Transverse colon (tissue), 4 donors: ENCODE results near the gene FGR. TPM values are rescaled to one million over a fixed set of nuclear protein-coding genes. Genes with fewer than 3 reads are reported as not detected.

Experiments used
- DNase-seq: peaks from one replicate; pipeline ENCODE4 v3.0.0-alpha.2; 2019
- H3K27ac ChIP-seq, 4 donors: fragments of 200-600 bp; sonication (generic); 2 replicates each; pipeline ENCODE4 v1.5.1; 2016 to 2018; ENCODE audit warnings: inconsistent platforms in 4 of 4
- H3K27me3 ChIP-seq: fragments of 200-600 bp; sonication (generic); 2 replicates; pipeline ENCODE4 v1.5.1; 2017; ENCODE audit warnings: inconsistent platforms
- H3K36me3 ChIP-seq, 4 donors: fragments of 200-600 bp; sonication (generic); 2 replicates each; pipeline ENCODE4 v1.5.1; 2017 to 2019; ENCODE audit warnings: inconsistent platforms in 4 of 4
- H3K4me1 ChIP-seq, 4 donors: fragments of 200-600 bp; sonication (generic); 2 replicates each; pipeline ENCODE4 v1.5.1; 2017 to 2020; ENCODE audit warnings: inconsistent platforms in 4 of 4
- H3K4me3 ChIP-seq, 4 donors: fragments of 200-600 bp; sonication (generic); 1 replicate in 1 of 4; 2 replicates in 3 of 4; pipeline versions ENCODE4 v1.5.1 to v1.6.1; 2017 to 2019; ENCODE audit warnings: inconsistent platforms in 4 of 4
- H3K9me3 ChIP-seq, 2 donors: fragments of 200-600 bp; sonication (generic); 2 replicates each; pipeline ENCODE4 v1.5.1; 2017 to 2019; ENCODE audit warnings: inconsistent platforms in 2 of 2
- EP300 ChIP-seq: sonication (generic); formaldehyde crosslinking; IDR thresholded peaks from one replicate; pipeline ENCODE4 v1.6.1; 2017; ENCODE audit warnings: antibody characterized with exemption, low read depth
- POLR2A ChIP-seq: fragments of 450-650 bp; IDR thresholded peaks from one replicate; pipeline ENCODE4 v1.6.1; 2016; ENCODE audit warnings: antibody characterized with exemption, mild to moderate bottlenecking, moderate library complexity
- POLR2AphosphoS5 ChIP-seq, 3 donors: sonication (generic); formaldehyde crosslinking; IDR thresholded peaks; one replicate each; pipeline ENCODE4 v1.6.1; 2016; ENCODE audit warnings: antibody characterized with exemption in 3 of 3
- WGBS, 2 donors: methylation state at CpG; one replicate each; pipeline ENCODE4 v1.1.5; 2018; ENCODE audit warnings: low coverage in 1 of 2; 5-methylcytosine and 5-hydroxymethylcytosine counted together
- in situ Hi-C, 4 donors: fragments of 200-750 bp; cut with MboI; loops; one replicate each; pipeline versions ENCODE4 v1.15.0 to v1.15.1; 2017; ENCODE audit warnings: low sequenced_read_pairs in 3 of 4, low pct_ligation_motif_present in 1 of 4, low pct_unique_long_range_greater_than_20kb in 1 of 4
- intact Hi-C: fragments of 100-400 bp; cut with DNase I; formaldehyde crosslinking; loops from one replicate; pipeline ENCODE4 v1.15.1; 2023; ENCODE audit warnings: low total_unique reads
- total RNA-seq, 4 donors: library from RNA; depleted of rRNA; stranded (reverse); fragments of >200 nt; gene quantifications; one replicate each; pipeline ENCODE4 v1.1.0, GENCODE V29; 2016
- TF ChIP-seq, protein P1 (sequence below), 5 experiments: fragments of 200-600 bp in 3 of 5; fragments of 450-650 bp in 2 of 5; sonication (generic) in 3 of 5; IDR thresholded peaks; 1 replicate in 2 of 5; 2 replicates in 3 of 5; pipeline ENCODE4 v1.5.1; 2016 to 2017; ENCODE audit warnings: antibody characterized with exemption in 5 of 5, inconsistent platforms in 3 of 5, mild to moderate bottlenecking in 2 of 5, moderate library complexity in 1 of 5

FGR gene
- total RNA-seq, 4 donors from 2014 or later, result 2.2 to 8.8 (median 5.8) TPM

DNA sequence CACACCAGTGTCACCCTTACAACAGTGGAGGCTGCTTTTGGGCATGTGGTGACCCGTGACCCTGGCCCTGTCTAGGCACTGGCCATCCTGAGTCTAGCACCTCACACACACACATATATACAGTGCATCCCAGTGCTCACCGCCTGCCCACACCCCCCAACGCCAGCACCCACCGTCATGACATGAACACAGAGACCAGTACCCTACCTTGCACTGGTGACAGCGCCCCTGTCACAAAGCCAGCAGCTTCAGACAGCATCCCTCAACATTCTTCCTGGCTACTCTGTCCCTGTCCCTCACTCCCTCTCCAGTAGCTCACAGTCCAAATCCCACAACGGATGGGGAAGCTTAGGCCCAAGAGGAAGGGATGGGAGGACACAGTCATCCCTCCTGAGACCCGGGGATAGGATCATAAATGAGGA lies 58.2 kb downstream of the FGR start:
- in situ Hi-C loops, result no loop called here
- H3K9me3 ChIP-seq, result no peaks in the 10 kb centered on the region
- peaks cover 36 to 58% (median 47%) of the 10 kb centered on the region in 4 donors for H3K4me1 ChIP-seq
- WGBS, 2 donors, result 70% methylated on average over 7 of the region's 7 CpGs; no CpG with 5 or more reads in 1 of the 2 donors
- H3K27ac ChIP-seq, result peak overlapping the region; percentile 83 to 95 (median 92)
- no peak for DNase-seq
- no peaks in the 10 kb centered on the region for H3K36me3 ChIP-seq
- H3K27me3 ChIP-seq, result no peaks in the 10 kb centered on the region
- TF ChIP-seq EP300 (no peak), POLR2AphosphoS5 (IDR thresholded peaks at IDR 0.05) (no peak)
- TF ChIP-seq, protein P1, sequence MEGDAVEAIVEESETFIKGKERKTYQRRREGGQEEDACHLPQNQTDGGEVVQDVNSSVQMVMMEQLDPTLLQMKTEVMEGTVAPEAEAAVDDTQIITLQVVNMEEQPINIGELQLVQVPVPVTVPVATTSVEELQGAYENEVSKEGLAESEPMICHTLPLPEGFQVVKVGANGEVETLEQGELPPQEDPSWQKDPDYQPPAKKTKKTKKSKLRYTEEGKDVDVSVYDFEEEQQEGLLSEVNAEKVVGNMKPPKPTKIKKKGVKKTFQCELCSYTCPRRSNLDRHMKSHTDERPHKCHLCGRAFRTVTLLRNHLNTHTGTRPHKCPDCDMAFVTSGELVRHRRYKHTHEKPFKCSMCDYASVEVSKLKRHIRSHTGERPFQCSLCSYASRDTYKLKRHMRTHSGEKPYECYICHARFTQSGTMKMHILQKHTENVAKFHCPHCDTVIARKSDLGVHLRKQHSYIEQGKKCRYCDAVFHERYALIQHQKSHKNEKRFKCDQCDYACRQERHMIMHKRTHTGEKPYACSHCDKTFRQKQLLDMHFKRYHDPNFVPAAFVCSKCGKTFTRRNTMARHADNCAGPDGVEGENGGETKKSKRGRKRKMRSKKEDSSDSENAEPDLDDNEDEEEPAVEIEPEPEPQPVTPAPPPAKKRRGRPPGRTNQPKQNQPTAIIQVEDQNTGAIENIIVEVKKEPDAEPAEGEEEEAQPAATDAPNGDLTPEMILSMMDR (IDR thresholded peaks at IDR 0.05), result no peak
- intact Hi-C loops, result no loop called here
- H3K4me3 ChIP-seq, result no peak overlapping the region

DNA sequence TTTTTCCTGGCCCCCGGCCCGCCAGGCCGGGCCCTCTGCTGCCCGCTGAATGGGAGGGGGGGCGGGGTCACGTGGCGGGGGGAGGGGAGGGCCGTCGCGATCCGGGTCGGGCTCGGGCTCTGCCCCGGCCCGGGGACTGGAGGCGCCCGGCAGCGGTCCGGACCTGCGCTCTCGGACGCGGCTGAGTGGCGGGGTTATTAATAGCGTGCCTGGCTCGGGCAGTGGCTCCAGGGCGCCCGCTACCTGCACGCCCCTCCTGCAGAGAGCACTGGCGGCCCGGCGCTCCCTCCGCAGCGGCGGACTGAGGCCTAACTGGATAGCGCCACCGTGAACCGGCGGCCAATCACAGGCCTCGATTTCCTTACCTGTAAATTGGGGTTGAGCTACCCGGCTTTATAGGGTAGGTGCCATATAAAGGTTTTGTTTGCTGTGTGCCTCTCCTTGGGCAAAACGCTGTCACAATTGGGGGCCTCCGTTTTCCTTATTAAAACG lies 59.1 kb downstream of the FGR start:
- intact Hi-C loops, result no loop called here
- 7 to 9% methylated on average over 4 to 25 of the region's 44 CpGs for WGBS, 2 donors
- H3K9me3 ChIP-seq, result no peaks in the 10 kb centered on the region
- H3K36me3 ChIP-seq, result no peaks in the 10 kb centered on the region
- no peaks in the 10 kb centered on the region for H3K27me3 ChIP-seq
- DNase-seq, result peak; percentile 68
- H3K27ac ChIP-seq, result peak overlapping the region; percentile 83 to 95 (median 92)
- H3K4me3 ChIP-seq, result peak overlapping the region; percentile 18 to 50 (median 44)
- no peak for TF ChIP-seq POLR2A
- peak in 1 of 3 donors; percentile 13 for TF ChIP-seq POLR2AphosphoS5 (IDR thresholded peaks at IDR 0.05)
- peaks cover 42 to 67% (median 56%) of the 10 kb centered on the region in 4 donors for H3K4me1 ChIP-seq
- in situ Hi-C loops, result no loop called here

DNA sequence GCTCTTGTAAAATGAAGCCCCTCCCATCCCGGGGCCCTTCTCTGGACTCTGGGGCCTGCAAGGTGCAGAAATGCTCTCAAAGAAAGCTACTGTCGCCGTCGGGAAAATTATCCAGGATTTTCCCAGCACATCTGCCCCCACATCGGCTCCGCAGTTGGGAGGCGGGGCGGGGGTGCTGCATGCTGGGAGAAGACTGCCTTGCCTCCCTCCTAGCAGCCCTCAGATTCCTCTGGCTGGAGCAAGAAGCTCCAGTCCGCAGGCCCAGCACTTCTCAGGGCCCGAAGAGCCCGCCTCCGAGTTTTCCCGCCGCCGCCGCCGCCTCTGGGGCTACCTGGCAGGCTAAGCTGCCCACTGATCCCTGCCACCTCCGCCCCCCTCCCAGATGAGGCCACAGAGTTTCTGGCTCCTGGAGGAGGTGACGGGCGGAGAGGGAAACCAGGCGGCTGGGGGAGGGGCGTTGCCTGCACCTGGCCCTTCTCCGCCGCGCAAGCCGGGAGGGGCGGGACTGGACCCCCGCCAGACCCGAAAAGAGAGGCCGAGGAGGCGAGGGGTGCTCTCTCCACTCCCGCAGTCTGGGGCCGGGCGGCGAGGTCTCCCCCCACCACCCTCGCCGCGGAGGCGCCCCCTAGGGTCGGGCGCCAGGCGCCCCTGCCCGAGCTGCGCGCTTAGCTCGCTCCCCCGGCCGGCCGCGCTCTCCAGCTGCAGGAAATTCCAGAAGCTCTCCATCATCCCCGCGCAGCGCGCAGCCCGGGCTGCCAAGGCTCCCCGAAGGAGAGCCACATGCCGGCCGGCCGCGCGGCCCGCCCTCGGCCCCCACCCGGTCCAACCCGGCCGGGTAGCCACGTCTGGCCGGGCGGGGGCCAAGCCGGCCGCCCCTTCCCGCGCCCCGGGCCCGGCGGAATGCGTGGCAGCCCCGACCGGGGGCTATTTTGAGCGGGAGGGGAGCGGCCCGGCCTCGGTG lies 59.8 kb downstream of the FGR start:
- DNase-seq, result peak; percentile 66
- Histone ChIP-seq H3K4me1 (peaks cover 47 to 75% (median 64%) of the 10 kb centered on the region in 4 donors), H3K9me3 (no peaks in the 10 kb centered on the region), H3K27ac (peak overlapping the region; percentile 83 to 95 (median 92)), H3K27me3 (no peaks in the 10 kb centered on the region), H3K36me3 (no peaks in the 10 kb centered on the region), H3K4me3 (peak overlapping the region; percentile 18 to 50 (median 44))
- 12% methylated on average over 51 of the region's 83 CpGs; no CpG with 5 or more reads in 1 of the 2 donors for WGBS, 2 donors
- intact Hi-C loops (no loop called here), in situ Hi-C loops (no loop called here)
- peak; percentile 28 to 39 (median 34) for TF ChIP-seq POLR2AphosphoS5 (IDR thresholded peaks at IDR 0.05)
- TF ChIP-seq, protein P1 (IDR thresholded peaks at IDR 0.05), result peak in 2 of 5 experiments; percentile 9 to 12
- no peak for TF ChIP-seq POLR2A

DNA sequence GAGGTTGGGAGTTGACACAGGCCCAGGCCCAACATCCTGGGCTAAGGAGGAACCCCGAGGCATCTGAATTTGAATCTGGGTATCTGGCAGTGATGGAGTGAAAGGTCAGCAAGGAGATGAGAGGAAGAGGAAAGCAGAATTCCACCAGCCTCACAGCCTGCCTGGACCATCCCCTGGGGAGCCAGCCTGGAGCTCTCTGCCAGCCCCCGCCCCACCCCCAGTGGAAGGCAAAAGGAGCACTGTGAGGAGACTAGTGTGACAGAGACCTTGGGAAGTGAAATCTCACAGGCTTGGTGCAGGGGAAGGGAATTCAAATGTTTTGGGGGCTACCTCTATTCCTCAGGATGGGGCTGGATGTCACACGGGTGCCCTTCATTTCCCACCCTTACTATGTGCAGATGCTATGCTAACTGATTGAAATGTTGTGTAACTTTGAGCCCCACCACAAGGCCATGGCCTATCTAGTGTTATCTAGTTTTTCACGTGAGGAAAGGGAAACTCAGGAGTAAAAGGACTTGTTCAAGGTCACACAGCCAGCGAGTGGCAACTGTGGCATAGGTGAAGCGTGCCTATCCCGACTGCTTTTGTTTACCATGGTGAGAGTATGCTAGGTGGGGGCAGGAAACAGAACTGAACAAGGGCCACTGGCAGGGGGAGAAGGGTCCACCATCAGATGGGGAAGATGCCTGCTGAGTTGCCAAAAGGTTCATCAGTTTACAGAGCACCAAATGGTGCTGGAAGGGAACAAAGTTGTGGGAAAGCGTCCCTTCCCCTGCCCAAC lies 60.8 kb downstream of the FGR start:
- in situ Hi-C loops (no loop called here), intact Hi-C loops (no loop called here)
- H3K27ac ChIP-seq, result peak overlapping the region; percentile 83 to 95 (median 92)
- H3K4me1 ChIP-seq, result peaks cover 49 to 84% (median 66%) of the 10 kb centered on the region in 4 donors
- WGBS, 2 donors, result 58 to 80% methylated on average over 1 to 8 of the region's 8 CpGs
- H3K27me3 ChIP-seq, result no peaks in the 10 kb centered on the region
- TF ChIP-seq, protein P1 (IDR thresholded peaks at IDR 0.05), result no peak
- no peak for TF ChIP-seq POLR2AphosphoS5 (IDR thresholded peaks at IDR 0.05)
- TF ChIP-seq POLR2A, result no peak
- no peak for TF ChIP-seq EP300
- DNase-seq, result no peak
- no peak overlapping the region for H3K4me3 ChIP-seq
- H3K36me3 ChIP-seq, result no peaks in the 10 kb centered on the region
- H3K9me3 ChIP-seq, result no peaks in the 10 kb centered on the region
